Fibroblast of upper back skin (primary cell): ENCODE measurements around the gene RRP9.

Source experiments
- DNase-seq: peaks from one replicate; pipeline ENCODE4 v3.0.0-alpha.2; 2013

The RRP9 gene

GRCh38 chr3:51970606-51971300 lies 29.0 kb upstream of the RRP9 start:
- no peak for DNase-seq

GRCh38 chr3:51969841-51970240 lies 28.1 kb upstream of the RRP9 start:
- no peak for DNase-seq

GRCh38 chr3:51968883-51969678 lies 27.4 kb upstream of the RRP9 start:
- no peak for DNase-seq

- peak; percentile 57 for DNase-seq
These were observed 26.6 kb upstream of the RRP9 start for GRCh38 chr3:51968170-51968775.

GRCh38 chr3:51967384-51968169 lies 25.9 kb upstream of the RRP9 start, which contains the start of gene PCBP4:
TSS of gene PCBP4 (minus strand) at chr3:51967454. CDS start at chr3:51961240, 6,214 bp downstream.
- peak; percentile 55 for DNase-seq

- no peak for DNase-seq
These were observed 25.2 kb upstream of the RRP9 start for GRCh38 chr3:51966922-51967383.

GRCh38 chr3:51966486-51966885 lies 24.8 kb upstream of the RRP9 start:
- no peak for DNase-seq

GRCh38 chr3:51966016-51966415 lies 24.3 kb upstream of the RRP9 start:
- no peak for DNase-seq

GRCh38 chr3:51964521-51964920 lies 22.8 kb upstream of the RRP9 start:
- no peak for DNase-seq

- DNase-seq = no peak
These were observed 22.3 kb upstream of the RRP9 start for GRCh38 chr3:51963951-51964451.

- peak; percentile 20 for DNase-seq
These were observed 21.3 kb upstream of the RRP9 start for GRCh38 chr3:51962854-51963530.

GRCh38 chr3:51961602-51962569 lies 20.2 kb upstream of the RRP9 start:
- no peak for DNase-seq

- no peak for DNase-seq
These were observed 19.3 kb upstream of the RRP9 start for GRCh38 chr3:51961011-51961410.

- no peak for DNase-seq
These were observed 18.7 kb upstream of the RRP9 start for GRCh38 chr3:51960386-51960785.

GRCh38 chr3:51959651-51960050 lies 17.9 kb upstream of the RRP9 start:
- DNase-seq = no peak

GRCh38 chr3:51958603-51959521 lies 17.2 kb upstream of the RRP9 start:
- no peak for DNase-seq

GRCh38 chr3:51957520-51958205 lies 16.0 kb upstream of the RRP9 start:
- DNase-seq = no peak

GRCh38 chr3:51955893-51956770 lies 14.4 kb upstream of the RRP9 start:
- DNase-seq = peak; percentile 45
